ENCODE data around the gene THRAP3. TPM values are rescaled to one million over a fixed set of nuclear protein-coding genes. Genes with fewer than 3 reads are reported as not detected.
A peak's percentile ranks its signal among the peaks of the same experiment; 100 is the strongest.

THRAP3 gene
- total RNA-seq, 1 donor from 2014 or later, result 161 TPM

DNA sequence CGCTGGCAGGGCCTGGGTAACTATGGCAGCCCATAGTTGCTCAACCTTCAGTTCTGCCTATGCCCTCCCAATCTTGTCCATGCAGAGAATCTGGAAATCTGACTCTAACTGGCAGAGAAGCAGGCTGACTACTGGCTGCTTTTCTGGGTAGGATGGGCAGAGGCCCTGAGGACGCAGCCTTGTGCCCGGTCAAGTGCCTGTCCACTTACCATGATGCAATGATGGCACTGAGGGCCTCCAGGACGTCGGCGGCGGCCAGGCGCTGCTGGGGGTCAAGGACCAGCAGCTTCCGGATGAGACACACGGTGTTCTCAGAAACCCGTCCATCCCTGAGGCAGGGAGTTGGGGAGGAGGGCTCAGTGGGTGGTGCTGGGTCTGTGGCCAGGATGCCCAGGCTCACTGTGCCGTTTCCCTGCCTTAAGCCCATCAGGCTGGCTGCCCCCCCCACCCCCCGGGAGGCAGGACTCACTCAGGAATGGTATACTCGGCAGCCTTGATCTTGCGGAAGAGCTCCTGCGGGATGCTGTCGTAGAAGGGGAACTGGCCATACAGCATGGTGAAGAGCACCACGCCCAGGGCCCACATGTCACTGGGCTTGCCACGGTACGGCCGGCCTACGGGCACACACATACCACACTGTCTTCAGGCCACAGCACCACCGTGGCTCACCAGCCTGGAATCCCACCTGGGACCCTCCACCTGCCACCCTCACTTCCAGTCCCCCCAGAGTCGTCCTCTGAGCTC, 119.6 kb downstream of the THRAP3 start:
- DNase-seq, result no peak
- no peaks in the 10 kb centered on the region for H3K9me3 Mint-ChIP-seq
- peaks cover 7% of the 10 kb centered on the region for H3K4me1 Mint-ChIP-seq
- no peak overlapping the region for H3K4me3 Mint-ChIP-seq
- intact Hi-C loops (cut with micrococcal nuclease), result loop anchor here (2.0 kb wide), 1 partner anchor 25 kb away; no protein-coding TSS in a partner anchor
- H3K27me3 Mint-ChIP-seq, result no peaks in the 10 kb centered on the region
- H3K27ac Mint-ChIP-seq, result no peak overlapping the region
- peaks cover 39% of the 10 kb centered on the region for H3K36me3 Mint-ChIP-seq (ENCODE audit: low read depth)

DNA sequence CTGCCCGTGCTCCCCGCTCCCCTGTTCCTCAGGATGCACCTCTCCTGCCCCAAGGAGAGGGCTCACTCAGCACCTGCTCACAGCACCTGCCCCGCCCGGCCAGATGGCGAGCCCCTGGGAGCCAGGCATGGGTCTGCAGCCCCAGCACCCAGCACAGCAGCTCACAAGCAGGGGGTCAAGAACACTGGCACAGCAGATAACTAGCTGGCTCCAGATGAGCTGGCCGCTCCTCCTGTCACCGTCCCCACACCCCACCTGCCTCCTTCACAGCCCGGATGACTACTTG, 120.1 kb downstream of the THRAP3 start:
- Mint-ChIP-seq H3K27me3 (no peaks in the 10 kb centered on the region), H3K4me3 (no peak overlapping the region), H3K27ac (no peak overlapping the region), H3K9me3 (no peaks in the 10 kb centered on the region), H3K36me3 (ENCODE audit: low read depth) (peaks cover 35% of the 10 kb centered on the region), H3K4me1 (peaks cover 2% of the 10 kb centered on the region)
- intact Hi-C loops (cut with micrococcal nuclease), result no loop called here
- no peak for DNase-seq

DNA sequence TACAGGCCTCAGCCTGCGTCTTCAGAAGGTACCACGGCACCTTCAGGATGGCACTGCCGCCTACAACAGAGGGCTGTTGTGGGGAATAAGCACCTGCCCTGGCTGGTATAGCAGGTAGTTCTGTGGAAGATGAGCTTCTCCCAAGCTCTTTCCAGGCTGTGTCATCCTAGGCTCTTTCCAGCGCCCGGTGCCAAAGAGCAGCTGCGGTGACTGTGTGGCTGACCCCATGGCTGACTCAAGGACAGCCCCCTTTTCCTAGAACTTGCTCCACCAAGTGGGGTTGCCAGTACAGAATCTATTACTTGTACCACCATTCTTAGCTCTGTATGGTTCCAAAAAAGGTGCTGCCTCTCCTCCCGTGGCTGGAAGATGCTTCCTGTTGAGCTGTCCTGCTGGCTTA, 121.1 kb downstream of the THRAP3 start:
- H3K36me3 Mint-ChIP-seq (ENCODE audit: low read depth), result peaks cover 34% of the 10 kb centered on the region
- H3K27ac Mint-ChIP-seq, result no peak overlapping the region
- no peak overlapping the region for H3K4me3 Mint-ChIP-seq
- H3K9me3 Mint-ChIP-seq, result no peaks in the 10 kb centered on the region
- no peaks in the 10 kb centered on the region for H3K27me3 Mint-ChIP-seq
- peaks cover 4% of the 10 kb centered on the region for H3K4me1 Mint-ChIP-seq
- intact Hi-C loops (cut with micrococcal nuclease), result no loop called here
- DNase-seq, result no peak

GRCh38 chr1:36346741-36347370, 122.6 kb downstream of the THRAP3 start:
- no peak for DNase-seq
- Mint-ChIP-seq H3K27ac (no peak overlapping the region), H3K36me3 (ENCODE audit: low read depth) (peaks cover 34% of the 10 kb centered on the region), H3K9me3 (no peaks in the 10 kb centered on the region), H3K4me1 (peaks cover 16% of the 10 kb centered on the region), H3K4me3 (no peak overlapping the region), H3K27me3 (no peaks in the 10 kb centered on the region)
- intact Hi-C loops (cut with micrococcal nuclease), result no loop called here

DNA sequence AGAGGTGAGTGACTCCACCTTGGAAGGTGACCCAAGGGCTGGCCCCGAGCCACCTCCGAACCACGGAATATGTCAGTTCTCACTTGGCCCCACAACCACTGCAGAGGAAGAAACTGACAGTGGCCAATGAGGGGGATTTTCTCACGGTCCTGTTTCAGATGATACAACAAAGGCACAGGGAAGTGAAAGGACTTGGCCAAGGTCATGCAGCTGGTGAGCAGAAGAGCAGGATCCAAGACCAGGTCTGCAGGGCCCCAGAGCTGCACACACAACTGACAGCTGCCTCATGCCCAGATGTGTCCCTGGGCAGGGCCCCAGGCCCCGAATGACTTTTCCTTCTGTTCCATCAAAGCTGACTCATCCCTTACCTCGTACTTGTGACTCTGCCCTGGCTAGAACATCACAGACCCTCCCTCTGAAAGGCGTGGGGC, 125.0 kb downstream of the THRAP3 start:
- H3K27ac Mint-ChIP-seq, result no peak overlapping the region
- H3K4me1 Mint-ChIP-seq, result peaks cover 21% of the 10 kb centered on the region
- no peaks in the 10 kb centered on the region for H3K27me3 Mint-ChIP-seq
- H3K4me3 Mint-ChIP-seq, result no peak overlapping the region
- no peaks in the 10 kb centered on the region for H3K9me3 Mint-ChIP-seq
- DNase-seq, result no peak
- intact Hi-C loops (cut with micrococcal nuclease), result no loop called here
- H3K36me3 Mint-ChIP-seq (ENCODE audit: low read depth), result peaks cover 45% of the 10 kb centered on the region

DNA sequence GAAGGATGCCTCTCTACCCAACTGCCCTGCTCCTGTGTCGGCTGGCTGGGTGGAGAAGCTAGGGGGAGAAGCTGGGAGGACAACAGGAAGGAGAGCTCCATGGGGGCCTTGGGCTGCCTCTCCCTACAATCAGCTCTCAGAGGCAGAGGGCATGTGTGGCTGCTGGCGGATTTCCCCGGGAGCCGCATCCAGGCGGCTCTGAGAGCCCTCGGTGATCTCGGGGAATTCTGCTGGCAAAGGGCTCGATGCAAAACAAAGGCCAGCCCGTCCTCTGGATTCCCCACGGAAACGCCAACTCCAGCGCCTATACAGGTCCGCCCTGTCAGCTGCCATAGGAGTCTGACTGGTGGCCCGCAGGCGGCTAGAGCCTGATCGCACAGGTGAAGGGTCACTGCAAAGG, 125.6 kb downstream of the THRAP3 start:
- peaks cover 21% of the 10 kb centered on the region for H3K4me1 Mint-ChIP-seq
- H3K27ac Mint-ChIP-seq, result no peak overlapping the region
- no peak for DNase-seq
- peaks cover 45% of the 10 kb centered on the region for H3K36me3 Mint-ChIP-seq (ENCODE audit: low read depth)
- H3K27me3 Mint-ChIP-seq, result no peaks in the 10 kb centered on the region
- intact Hi-C loops (cut with micrococcal nuclease), result no loop called here
- no peak overlapping the region for H3K4me3 Mint-ChIP-seq
- no peaks in the 10 kb centered on the region for H3K9me3 Mint-ChIP-seq

GRCh38 chr1:36350659-36351226, 126.5 kb downstream of the THRAP3 start:
- peaks cover 23% of the 10 kb centered on the region for H3K4me1 Mint-ChIP-seq
- intact Hi-C loops (cut with micrococcal nuclease), result no loop called here

DNA sequence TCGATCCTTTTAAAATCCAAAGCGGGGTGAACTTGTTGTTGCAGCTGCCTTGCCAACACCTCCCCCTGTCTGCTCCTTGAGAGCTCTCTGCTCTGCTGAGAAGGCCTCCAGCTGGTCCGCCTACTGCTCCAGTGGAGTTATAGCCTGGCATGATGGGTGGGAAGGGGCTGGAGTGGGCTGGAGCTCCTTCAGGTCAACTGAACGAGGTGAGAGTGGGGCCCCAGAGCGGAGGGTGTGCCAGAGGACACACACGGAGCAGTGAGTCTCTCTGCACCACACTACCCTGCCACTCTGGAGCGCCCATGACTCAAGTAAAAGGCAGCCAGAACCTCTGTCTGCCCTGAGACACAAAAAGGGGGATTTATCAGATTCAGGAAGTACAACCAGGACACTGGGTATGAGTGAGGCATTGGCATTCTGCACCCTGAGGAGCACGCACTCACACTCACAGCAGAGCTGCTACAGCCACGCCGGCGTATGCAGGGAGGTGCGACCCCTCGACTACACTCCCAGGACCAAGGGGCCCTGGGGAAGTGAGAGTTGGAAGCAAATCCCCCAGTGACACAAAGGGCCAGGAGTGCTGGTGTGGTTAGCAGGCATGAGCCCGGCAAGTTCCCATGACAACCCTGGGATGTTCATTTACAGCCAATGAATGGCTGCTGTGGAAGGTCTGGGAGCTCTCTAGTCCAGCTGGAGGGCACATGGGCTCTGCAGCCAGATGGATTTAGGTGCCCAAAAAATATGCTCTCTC, 127.2 kb downstream of the THRAP3 start:
- Mint-ChIP-seq H3K4me3 (no peak overlapping the region), H3K4me1 (peaks cover 23% of the 10 kb centered on the region)
- intact Hi-C loops (cut with micrococcal nuclease), result no loop called here

More at GRCh38 chr1:36350659-36351226, 126.5 kb downstream of the THRAP3 start:
- Mint-ChIP-seq H3K4me3 (peak overlapping the region; percentile 22), H3K9me3 (no peaks in the 10 kb centered on the region), H3K36me3 (ENCODE audit: low read depth) (peaks cover 41% of the 10 kb centered on the region), H3K27me3 (no peaks in the 10 kb centered on the region), H3K27ac (peak overlapping the region; percentile 62)
- peak; percentile 78 for DNase-seq

GRCh38 chr1:36352125-36352909, 128.1 kb downstream of the THRAP3 start:
- Mint-ChIP-seq H3K36me3 (ENCODE audit: low read depth) (peaks cover 41% of the 10 kb centered on the region), H3K27ac (peak overlapping the region; percentile 59), H3K4me1 (peaks cover 23% of the 10 kb centered on the region), H3K4me3 (no peak overlapping the region), H3K9me3 (no peaks in the 10 kb centered on the region), H3K27me3 (no peaks in the 10 kb centered on the region)
- intact Hi-C loops (cut with micrococcal nuclease), result no loop called here
- no peak for DNase-seq

More for the DNA sequence above, 127.2 kb downstream of the THRAP3 start:
- Mint-ChIP-seq H3K9me3 (no peaks in the 10 kb centered on the region), H3K27me3 (no peaks in the 10 kb centered on the region), H3K36me3 (ENCODE audit: low read depth) (peaks cover 43% of the 10 kb centered on the region), H3K27ac (peak overlapping the region; percentile 29)
- DNase-seq, result no peak

GRCh38 chr1:36352910-36353878, 129.0 kb downstream of the THRAP3 start:
- no peak overlapping the region for H3K27ac Mint-ChIP-seq

DNA sequence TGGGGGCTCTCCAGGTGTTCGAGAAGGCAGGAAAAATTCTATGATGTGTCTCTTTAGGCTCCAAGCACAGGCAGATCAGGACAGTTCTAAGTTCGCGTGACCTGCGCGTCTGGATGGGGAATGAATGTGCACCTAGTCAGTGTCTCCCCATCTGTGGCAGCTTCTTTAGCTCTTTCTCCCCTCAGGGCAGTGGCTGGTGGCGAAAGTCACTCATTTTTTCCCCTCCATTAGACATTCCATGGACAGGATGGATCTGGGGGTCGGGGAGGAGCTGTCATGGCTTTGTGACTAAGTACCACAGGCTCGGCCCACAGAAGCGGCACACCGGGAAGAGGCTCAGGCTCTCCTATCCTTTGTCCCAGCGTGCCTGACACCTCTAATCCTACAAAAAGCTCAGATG, 130.2 kb downstream of the THRAP3 start:
- H3K27ac Mint-ChIP-seq, result no peak overlapping the region
- no peak for DNase-seq
- H3K4me1 Mint-ChIP-seq, result peaks cover 26% of the 10 kb centered on the region
- H3K27me3 Mint-ChIP-seq, result no peaks in the 10 kb centered on the region
- intact Hi-C loops (cut with micrococcal nuclease), result no loop called here
- H3K4me3 Mint-ChIP-seq, result no peak overlapping the region
- no peaks in the 10 kb centered on the region for H3K9me3 Mint-ChIP-seq
- peaks cover 42% of the 10 kb centered on the region for H3K36me3 Mint-ChIP-seq (ENCODE audit: low read depth)

More at GRCh38 chr1:36352910-36353878, 129.0 kb downstream of the THRAP3 start:
- Mint-ChIP-seq H3K27me3 (no peaks in the 10 kb centered on the region), H3K4me3 (no peak overlapping the region), H3K36me3 (ENCODE audit: low read depth) (peaks cover 41% of the 10 kb centered on the region), H3K9me3 (no peaks in the 10 kb centered on the region), H3K4me1 (peaks cover 23% of the 10 kb centered on the region)
- DNase-seq, result no peak
- intact Hi-C loops (cut with micrococcal nuclease), result no loop called here
